ENCODE results near the gene NIM1K. TPM values are rescaled to one million over a fixed set of nuclear protein-coding genes. Genes with fewer than 3 reads are reported as not detected.
A peak's percentile ranks its signal among the peaks of the same experiment; 100 is the strongest.

NIM1K gene
- total and polyA plus RNA-seq, 2 of the 13 experiments (the other 11 are each of a cell fraction or from before 2014, with no cell fraction given), result 0.04 TPM; not detected in 1

DNA sequence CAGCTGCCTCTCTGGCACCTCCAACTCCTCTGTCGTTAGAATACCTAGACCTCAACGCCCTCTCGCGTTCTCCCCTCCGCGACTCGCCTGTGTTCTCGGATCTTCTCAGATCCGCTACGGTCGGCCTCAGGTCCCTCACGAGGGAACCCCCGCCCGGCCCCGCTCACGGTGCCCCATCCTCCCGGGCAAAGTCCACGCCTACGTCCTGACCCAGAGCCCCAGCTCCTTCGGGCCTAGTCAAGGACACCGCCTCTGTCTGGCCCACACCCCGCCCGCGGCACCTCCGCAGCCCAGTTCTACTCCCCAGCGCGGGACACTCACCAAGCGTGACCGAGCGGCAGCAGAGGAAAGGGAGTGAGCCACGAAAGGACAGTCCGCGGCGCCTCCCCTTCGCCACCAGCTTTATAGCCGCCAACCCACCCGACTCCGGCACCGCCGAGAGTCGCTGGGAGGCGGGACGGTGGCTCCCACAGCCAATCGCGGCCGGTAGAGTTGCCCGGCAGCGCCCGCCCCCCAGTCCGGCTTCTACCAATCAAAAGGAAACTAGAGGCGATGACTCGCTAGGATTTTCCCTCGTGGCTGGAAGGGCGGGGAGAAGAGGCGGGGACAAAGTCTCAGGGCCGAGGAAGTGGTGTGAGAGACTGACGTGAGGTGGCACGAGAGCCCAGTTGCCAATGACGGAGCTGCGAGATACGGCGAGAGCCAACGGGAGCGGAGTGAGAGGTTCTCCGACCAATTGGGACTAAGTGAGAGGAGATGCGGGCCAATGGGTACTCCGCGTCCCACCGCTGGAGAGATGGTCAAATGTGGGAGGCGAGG lies 121.2 kb downstream of the NIM1K start, which contains the start of gene HMGCS1 (continued):
- no peak for TF ChIP-seq CERS6 (CRISPR knock-in tag; IDR thresholded peaks at IDR 0.05)
- TF ChIP-seq ZNF740 (CRISPR knock-in tag; IDR thresholded peaks at IDR 0.05), result no peak; the same call in 1 of the 2 replicates
- TF ChIP-seq ZNF558 (CRISPR knock-in tag; IDR thresholded peaks at IDR 0.05; ENCODE audit: borderline replicate concordance), result peak; percentile 35; the same call in 1 of the 2 replicates
- TF ChIP-seq CENPBD1 (CRISPR knock-in tag; IDR thresholded peaks at IDR 0.05; ENCODE audit: borderline replicate concordance, low read depth), result no peak
- no peak; the same call in none of the 2 replicates for TF ChIP-seq RFXANK (CRISPR knock-in tag; IDR thresholded peaks at IDR 0.05)
- no peak for TF ChIP-seq SRF (IDR thresholded peaks at IDR 0.05; ENCODE audit: low read depth, low read length)
- TF ChIP-seq GABPA (IDR thresholded peaks at IDR 0.05; ENCODE audit: low read depth, low read length), result no peak
- TF ChIP-seq GABPA (CRISPR knock-in tag; IDR thresholded peaks at IDR 0.05; ENCODE audit: low read depth), result peak; percentile 64
- TF ChIP-seq ZNF883 (CRISPR knock-in tag; IDR thresholded peaks at IDR 0.05; ENCODE audit: not compliant biosample characterization), result peak; percentile 93
- peak; percentile 95; the same call in 1 of the 2 replicates for TF ChIP-seq LBX2 (CRISPR knock-in tag; IDR thresholded peaks at IDR 0.05; ENCODE audit: borderline replicate concordance)
- TF ChIP-seq TGIF2 (CRISPR knock-in tag; IDR thresholded peaks at IDR 0.05), result 0 out of 2 replicates have a peak, but pooled peaks have one; percentile 62
- TF ChIP-seq, protein P1, sequence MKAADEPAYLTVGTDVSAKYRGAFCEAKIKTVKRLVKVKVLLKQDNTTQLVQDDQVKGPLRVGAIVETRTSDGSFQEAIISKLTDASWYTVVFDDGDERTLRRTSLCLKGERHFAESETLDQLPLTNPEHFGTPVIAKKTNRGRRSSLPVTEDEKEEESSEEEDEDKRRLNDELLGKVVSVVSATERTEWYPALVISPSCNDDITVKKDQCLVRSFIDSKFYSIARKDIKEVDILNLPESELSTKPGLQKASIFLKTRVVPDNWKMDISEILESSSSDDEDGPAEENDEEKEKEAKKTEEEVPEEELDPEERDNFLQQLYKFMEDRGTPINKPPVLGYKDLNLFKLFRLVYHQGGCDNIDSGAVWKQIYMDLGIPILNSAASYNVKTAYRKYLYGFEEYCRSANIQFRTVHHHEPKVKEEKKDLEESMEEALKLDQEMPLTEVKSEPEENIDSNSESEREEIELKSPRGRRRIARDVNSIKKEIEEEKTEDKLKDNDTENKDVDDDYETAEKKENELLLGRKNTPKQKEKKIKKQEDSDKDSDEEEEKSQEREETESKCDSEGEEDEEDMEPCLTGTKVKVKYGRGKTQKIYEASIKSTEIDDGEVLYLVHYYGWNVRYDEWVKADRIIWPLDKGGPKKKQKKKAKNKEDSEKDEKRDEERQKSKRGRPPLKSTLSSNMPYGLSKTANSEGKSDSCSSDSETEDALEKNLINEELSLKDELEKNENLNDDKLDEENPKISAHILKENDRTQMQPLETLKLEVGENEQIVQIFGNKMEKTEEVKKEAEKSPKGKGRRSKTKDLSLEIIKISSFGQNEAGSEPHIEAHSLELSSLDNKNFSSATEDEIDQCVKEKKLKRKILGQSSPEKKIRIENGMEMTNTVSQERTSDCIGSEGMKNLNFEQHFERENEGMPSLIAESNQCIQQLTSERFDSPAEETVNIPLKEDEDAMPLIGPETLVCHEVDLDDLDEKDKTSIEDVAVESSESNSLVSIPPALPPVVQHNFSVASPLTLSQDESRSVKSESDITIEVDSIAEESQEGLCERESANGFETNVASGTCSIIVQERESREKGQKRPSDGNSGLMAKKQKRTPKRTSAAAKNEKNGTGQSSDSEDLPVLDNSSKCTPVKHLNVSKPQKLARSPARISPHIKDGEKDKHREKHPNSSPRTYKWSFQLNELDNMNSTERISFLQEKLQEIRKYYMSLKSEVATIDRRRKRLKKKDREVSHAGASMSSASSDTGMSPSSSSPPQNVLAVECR (CRISPR knock-in tag; IDR thresholded peaks at IDR 0.05; ENCODE audit: borderline replicate concordance), result peak; percentile 97
- TF ChIP-seq, protein P2, sequence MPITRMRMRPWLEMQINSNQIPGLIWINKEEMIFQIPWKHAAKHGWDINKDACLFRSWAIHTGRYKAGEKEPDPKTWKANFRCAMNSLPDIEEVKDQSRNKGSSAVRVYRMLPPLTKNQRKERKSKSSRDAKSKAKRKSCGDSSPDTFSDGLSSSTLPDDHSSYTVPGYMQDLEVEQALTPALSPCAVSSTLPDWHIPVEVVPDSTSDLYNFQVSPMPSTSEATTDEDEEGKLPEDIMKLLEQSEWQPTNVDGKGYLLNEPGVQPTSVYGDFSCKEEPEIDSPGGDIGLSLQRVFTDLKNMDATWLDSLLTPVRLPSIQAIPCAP (CRISPR knock-in tag; IDR thresholded peaks at IDR 0.05; ENCODE audit: low read depth), result no peak
- no peak for TF ChIP-seq NCOA1 (CRISPR knock-in tag; IDR thresholded peaks at IDR 0.05)
- no peak for TF ChIP-seq ARNT (IDR thresholded peaks at IDR 0.05)
- no peak for TF ChIP-seq ZUFSP (CRISPR knock-in tag; IDR thresholded peaks at IDR 0.05; ENCODE audit: borderline replicate concordance)
- TF ChIP-seq ZMYM2 (CRISPR knock-in tag; IDR thresholded peaks at IDR 0.05), result no peak
- 0 out of 2 replicates have a peak, but pooled peaks have one; percentile 58 for TF ChIP-seq ZNF776 (CRISPR knock-in tag; IDR thresholded peaks at IDR 0.05)
- TF ChIP-seq, protein P3, sequence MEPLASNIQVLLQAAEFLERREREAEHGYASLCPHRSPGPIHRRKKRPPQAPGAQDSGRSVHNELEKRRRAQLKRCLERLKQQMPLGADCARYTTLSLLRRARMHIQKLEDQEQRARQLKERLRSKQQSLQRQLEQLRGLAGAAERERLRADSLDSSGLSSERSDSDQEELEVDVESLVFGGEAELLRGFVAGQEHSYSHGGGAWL (CRISPR knock-in tag; IDR thresholded peaks at IDR 0.05), result peak; percentile 36; the same call in 1 of the 2 replicates
